Stimulated activated CD4-positive, alpha-beta T cell treated with anti-CD3 and anti-CD28 coated beads, Interleukin-4, amount 100 ng/mL, for 1 hour (primary cell): Measurements from ENCODE around the gene HSP90AA1.

Source experiments
- DNase-seq: peaks from one replicate; pipeline ENCODE4 v3.0.0-alpha.2; 2020

Gene HSP90AA1

GRCh38 chr14:102035914-102036313, 50.9 kb downstream of the HSP90AA1 start:
- no peak for DNase-seq

GRCh38 chr14:102034301-102034700, 52.5 kb downstream of the HSP90AA1 start:
- DNase-seq, result no peak

- DNase-seq, result no peak
Observed at GRCh38 chr14:102033241-102033640, 53.6 kb downstream of the HSP90AA1 start.
